Smooth muscle cell (in vitro differentiated cells): Measurements from ENCODE around the gene GPHN. TPM values are rescaled to one million over a fixed set of nuclear protein-coding genes. Genes with fewer than 3 reads are reported as not detected.

Experiments used
- DNase-seq: peaks from one replicate; lab custom pipeline; 2025; ENCODE audit not compliant: unreplicated experiment; lab: John Stamatoyannopoulos, UW
- H2AFZ ChIP-seq: fragments of 200-600 bp; sonication (generic); 2 replicates; pipeline ENCODE4 v1.6.0; 2016; ENCODE audit warnings: antibody characterized with exemption, low read depth, mild to moderate bottlenecking
- H3F3A ChIP-seq: fragments of 200-600 bp; sonication (generic); 2 replicates; pipeline ENCODE4 v1.6.0; 2017; ENCODE audit warnings: antibody characterized with exemption, low read depth
- H3K27ac ChIP-seq: fragments of 200-600 bp; sonication (generic); 2 replicates; pipeline ENCODE4 v1.5.1; 2016; ENCODE audit warnings: low read depth, mild to moderate bottlenecking
- H3K27me3 ChIP-seq: fragments of 200-600 bp; sonication (generic); 2 replicates; pipeline ENCODE4 v1.6.1; 2016; ENCODE audit warnings: low read depth, mild to moderate bottlenecking
- H3K36me3 ChIP-seq: fragments of 200-600 bp; sonication (generic); 2 replicates; pipeline ENCODE4 v1.5.1; 2016; ENCODE audit warnings: low read depth
- H3K4me1 ChIP-seq: fragments of 200-600 bp; sonication (generic); 2 replicates; pipeline ENCODE4 v1.5.1; 2016; ENCODE audit warnings: low read depth
- H3K4me2 ChIP-seq: fragments of 200-600 bp; sonication (generic); 2 replicates; pipeline ENCODE4 v1.6.0; 2016; ENCODE audit warnings: mild to moderate bottlenecking
- H3K4me3 ChIP-seq: fragments of 200-600 bp; sonication (generic); 2 replicates; pipeline ENCODE4 v1.5.1; 2016; ENCODE audit warnings: mild to moderate bottlenecking
- H3K79me2 ChIP-seq: fragments of 200-600 bp; sonication (generic); 2 replicates; pipeline ENCODE4 v1.6.0; 2016; ENCODE audit warnings: low read depth, mild to moderate bottlenecking
- H3K9ac ChIP-seq: fragments of 200-600 bp; sonication (generic); 2 replicates; pipeline ENCODE4 v1.6.0; 2016; ENCODE audit warnings: low read depth
- H3K9me3 ChIP-seq: fragments of 200-600 bp; sonication (generic); replicated peaks from 2 replicates; pipeline ENCODE4 v1.5.1; 2016; ENCODE audit warnings: low read depth
- H4K20me1 ChIP-seq: fragments of 200-600 bp; sonication (generic); 2 replicates; pipeline ENCODE4 v1.6.0; 2016; ENCODE audit warnings: low read depth
- CTCF ChIP-seq: fragments of 200-600 bp; sonication (generic); IDR thresholded peaks from 2 replicates; pipeline ENCODE4 v1.5.1; 2017; ENCODE audit warnings: borderline replicate concordance, mild to moderate bottlenecking, antibody characterized with exemption; ENCODE audit not compliant: insufficient read depth, poor library complexity, severe bottlenecking
- WGBS: methylation state at CpG from one replicate; pipeline ENCODE4 v1.1.7; 2016; ENCODE audit warnings: low lambda C conversion rate; 5-methylcytosine and 5-hydroxymethylcytosine counted together
- polyA plus RNA-seq: library from polyadenylated mRNA; unstranded; fragments of >200 nt; fragmentation: Nextera tagmentation; extraction: Ambion mirVana; gene quantifications from 2 replicates; pipeline ENCODE4 v1.2.1, GENCODE V29; 2016
- total RNA-seq: library from RNA; depleted of rRNA; stranded (reverse); fragments of >200 nt; gene quantifications from 2 replicates; pipeline ENCODE4 v1.2.3, GENCODE V29; 2014

GPHN gene
- total and polyA plus RNA-seq, 2 experiments from 2014 or later = 8.6 to 18.9 TPM

- no peaks in the 10 kb centered on the region for H3K9me3 ChIP-seq
- no peak for DNase-seq
- H3K4me3 ChIP-seq = no peak overlapping the region
- no peaks in the 10 kb centered on the region for H3K79me2 ChIP-seq
- TF ChIP-seq CTCF = no peak
- no peak overlapping the region for H2AFZ ChIP-seq
- H3K27me3 ChIP-seq = no peaks in the 10 kb centered on the region
- no peaks in the 10 kb centered on the region for H3F3A ChIP-seq
- H3K36me3 ChIP-seq = no peaks in the 10 kb centered on the region
- no peak overlapping the region for H3K9ac ChIP-seq
- H3K4me2 ChIP-seq = no peak overlapping the region
- no peak overlapping the region for H3K27ac ChIP-seq
- no peaks in the 10 kb centered on the region for H3K4me1 ChIP-seq
- H4K20me1 ChIP-seq = no peaks in the 10 kb centered on the region
These were observed 537.5 kb downstream of the GPHN start for GRCh38 chr14:67045440-67045839.

GRCh38 chr14:67050896-67051295 is 542.9 kb downstream of the GPHN start:
- Histone ChIP-seq H3K9me3 (no peaks in the 10 kb centered on the region), H3F3A (no peaks in the 10 kb centered on the region), H3K9ac (no peak overlapping the region), H3K4me1 (no peaks in the 10 kb centered on the region), H3K27ac (no peak overlapping the region), H3K36me3 (no peaks in the 10 kb centered on the region), H4K20me1 (no peaks in the 10 kb centered on the region), H3K27me3 (no peaks in the 10 kb centered on the region), H3K79me2 (no peaks in the 10 kb centered on the region), H2AFZ (no peak overlapping the region), H3K4me2 (no peak overlapping the region), H3K4me3 (no peak overlapping the region)
- TF ChIP-seq CTCF = no peak
- WGBS = 92% methylated on average over 5 of the region's 5 CpGs
- no peak for DNase-seq

- Histone ChIP-seq H4K20me1 (no peaks in the 10 kb centered on the region), H2AFZ (no peak overlapping the region), H3K9ac (no peak overlapping the region), H3K4me2 (no peak overlapping the region), H3K27me3 (no peaks in the 10 kb centered on the region), H3F3A (no peaks in the 10 kb centered on the region), H3K4me3 (no peak overlapping the region), H3K9me3 (no peaks in the 10 kb centered on the region), H3K4me1 (peaks cover 21% of the 10 kb centered on the region), H3K27ac (no peak overlapping the region), H3K79me2 (no peaks in the 10 kb centered on the region), H3K36me3 (no peaks in the 10 kb centered on the region)
- no peak for TF ChIP-seq CTCF
- over 99% methylated on average over 15 of the region's 21 CpGs for WGBS
- no peak for DNase-seq
These were observed 548.7 kb downstream of the GPHN start for GRCh38 chr14:67056684-67057083.

GRCh38 chr14:67059596-67059995 is 551.6 kb downstream of the GPHN start:
- Histone ChIP-seq H3K27ac (no peak overlapping the region), H3K27me3 (no peaks in the 10 kb centered on the region), H3K36me3 (no peaks in the 10 kb centered on the region), H3K9me3 (peaks cover 8% of the 10 kb centered on the region), H3K79me2 (no peaks in the 10 kb centered on the region), H4K20me1 (no peaks in the 10 kb centered on the region), H3F3A (no peaks in the 10 kb centered on the region), H3K4me1 (peaks cover 21% of the 10 kb centered on the region), H2AFZ (no peak overlapping the region), H3K4me2 (no peak overlapping the region), H3K9ac (no peak overlapping the region), H3K4me3 (no peak overlapping the region)
- no peak for TF ChIP-seq CTCF
- DNase-seq = no peak
- WGBS = 53% methylated on average over 3 of the region's 3 CpGs
